GM20000 (cell line): ENCODE results near the gene CSMD2.

Experiments used
- DNase-seq: peaks from one replicate; pipeline ENCODE4 v3.0.0; 2012; ENCODE audit warnings: low spot score
- CTCF ChIP-seq: IDR thresholded peaks from 2 replicates; pipeline ENCODE4 v1.5.1; 2012; ENCODE audit warnings: mild to moderate bottlenecking, control low read depth; ENCODE audit errors: extremely low read depth, missing control alignments

The CSMD2 gene

DNA sequence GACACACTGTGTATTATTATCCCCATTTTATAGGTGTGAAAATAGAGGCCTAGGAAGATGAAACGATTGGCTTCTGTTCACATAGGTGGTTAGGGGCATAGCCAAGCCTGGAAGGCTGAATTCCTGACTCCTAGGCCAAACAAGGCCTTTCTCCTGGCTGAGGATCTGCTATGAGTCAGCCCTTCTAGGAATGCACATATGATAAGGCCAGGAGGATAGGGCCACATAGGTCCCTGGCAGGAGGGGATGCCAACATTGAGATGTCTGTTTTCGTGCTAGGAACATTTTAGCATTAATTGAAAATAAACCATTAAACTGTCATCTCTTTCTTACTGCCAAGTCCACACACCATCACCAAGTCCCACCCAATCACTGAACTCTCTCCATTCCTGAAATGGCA is 9.2 kb downstream of the CSMD2 start:
- TF ChIP-seq CTCF = no peak
- DNase-seq = no peak

DNA sequence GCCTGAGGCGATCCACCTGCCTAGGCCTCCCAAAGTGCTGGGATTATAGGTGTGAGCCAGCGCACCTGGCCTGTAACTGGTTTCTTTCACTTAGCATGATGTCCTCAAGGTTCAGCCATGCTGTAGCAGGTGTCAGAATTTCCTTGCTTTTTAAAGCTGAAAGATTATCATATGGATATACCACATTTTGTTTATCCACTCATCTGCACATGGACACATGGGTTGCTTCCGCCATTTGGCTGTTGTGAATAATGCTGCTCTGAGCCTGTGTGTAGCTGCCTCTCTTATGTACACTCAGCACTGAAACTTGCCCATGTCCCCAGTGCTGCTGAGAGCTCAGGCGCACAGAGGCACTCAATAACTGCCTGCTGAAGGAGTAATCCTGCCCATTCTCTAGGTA is 11.8 kb downstream of the CSMD2 start:
- no peak for DNase-seq
- no peak for TF ChIP-seq CTCF

DNA sequence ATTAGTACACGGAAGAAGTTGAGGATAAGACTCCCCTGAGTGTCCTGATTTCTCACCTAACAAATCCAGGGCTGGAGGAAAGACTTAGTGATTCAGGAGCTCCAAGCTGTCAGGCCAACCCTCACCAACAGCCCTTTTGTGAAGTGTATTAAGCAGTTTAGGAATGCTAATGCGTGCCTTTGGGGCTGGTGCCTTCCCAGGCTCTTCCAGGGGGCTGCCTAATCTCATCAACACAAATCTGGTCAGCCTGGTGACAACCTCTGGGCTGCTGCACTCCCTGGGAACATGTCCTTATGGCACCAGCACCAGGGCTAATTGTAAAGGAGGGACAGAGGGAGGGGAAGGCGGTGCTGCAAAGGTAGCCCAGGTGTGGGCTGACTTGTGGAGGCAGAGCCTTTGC is 15.5 kb downstream of the CSMD2 start:
- no peak for DNase-seq
- no peak for TF ChIP-seq CTCF

- DNase-seq = no peak
- no peak for TF ChIP-seq CTCF
These were observed 17.7 kb downstream of the CSMD2 start for GRCh38 chr1:34147301-34147700.

DNA sequence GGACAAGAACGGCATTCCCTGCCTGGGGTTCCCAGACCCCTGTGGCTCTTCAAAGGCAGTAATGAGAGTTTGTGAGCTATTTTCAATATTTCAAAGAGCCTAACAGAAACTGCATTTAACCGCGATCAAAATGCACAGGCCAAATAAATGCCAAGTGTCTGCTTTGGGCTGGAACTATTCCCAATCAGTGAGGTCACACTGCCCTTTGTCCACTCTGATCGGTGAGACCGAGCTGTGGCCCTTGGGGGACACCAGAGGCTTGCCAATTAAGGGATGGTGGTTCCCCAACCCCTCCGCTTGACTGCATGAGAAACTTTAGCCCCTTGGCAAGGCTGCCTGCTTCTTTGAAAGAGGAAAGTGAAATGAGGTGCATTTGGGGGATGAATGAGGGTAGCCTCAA is 20.3 kb downstream of the CSMD2 start:
- TF ChIP-seq CTCF = no peak

GRCh38 chr1:34143975-34144374 is 21.1 kb downstream of the CSMD2 start:
- no peak for DNase-seq
- no peak for TF ChIP-seq CTCF

More for the DNA sequence above, 20.3 kb downstream of the CSMD2 start:
- DNase-seq = no peak

- TF ChIP-seq CTCF = no peak
- no peak for DNase-seq
These were observed 24.9 kb downstream of the CSMD2 start for GRCh38 chr1:34140011-34140676.
